ENCODE measurements around the gene CDH26.

Gene CDH26

GRCh38 chr20:59994697-59995122 lies 36.5 kb downstream of the CDH26 start:
- no peak overlapping the region for H3K4me3 ChIP-seq (ENCODE audit: low read depth, low read length)

GRCh38 chr20:59996108-59996507 lies 37.9 kb downstream of the CDH26 start:
- H3K4me3 ChIP-seq (ENCODE audit: low read depth, low read length): no peak overlapping the region
- TF ChIP-seq CTCF (IDR thresholded peaks at IDR 0.05; ENCODE audit: borderline replicate concordance, insufficient read depth, low read depth, low read length): no peak

More at GRCh38 chr20:59994697-59995122, 36.5 kb downstream of the CDH26 start:
- TF ChIP-seq CTCF (IDR thresholded peaks at IDR 0.05; ENCODE audit: borderline replicate concordance, insufficient read depth, low read depth, low read length): no peak

DNA sequence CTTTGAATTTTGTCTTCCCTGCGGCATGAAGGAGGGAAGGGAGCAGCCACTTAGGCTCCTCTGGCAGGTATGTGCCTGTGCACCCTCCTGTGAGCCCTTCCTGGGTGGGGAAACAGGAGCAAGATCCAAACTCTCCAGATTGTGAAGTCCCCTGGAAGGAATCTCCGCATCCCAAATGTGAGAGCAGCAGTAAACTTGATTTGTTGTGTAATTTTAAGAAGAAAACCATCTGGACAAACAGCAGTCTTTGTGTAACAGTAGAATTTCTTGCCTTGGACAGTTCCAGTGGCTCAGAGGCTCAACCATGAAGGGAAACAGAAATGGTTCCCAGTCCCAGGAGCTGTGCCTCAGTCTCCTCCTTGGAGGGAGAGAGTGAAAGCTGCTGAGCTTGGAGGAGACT lies 39.7 kb downstream of the CDH26 start:
- TF ChIP-seq CTCF (IDR thresholded peaks at IDR 0.05; ENCODE audit: borderline replicate concordance, insufficient read depth, low read depth, low read length): no peak

GRCh38 chr20:59999502-59999901 lies 41.3 kb downstream of the CDH26 start:
- TF ChIP-seq CTCF (IDR thresholded peaks at IDR 0.05; ENCODE audit: borderline replicate concordance, insufficient read depth, low read depth, low read length): no peak
- no peak overlapping the region for H3K4me3 ChIP-seq (ENCODE audit: low read depth, low read length)

More for the DNA sequence above, 39.7 kb downstream of the CDH26 start:
- H3K4me3 ChIP-seq (ENCODE audit: low read depth, low read length): no peak overlapping the region

DNA sequence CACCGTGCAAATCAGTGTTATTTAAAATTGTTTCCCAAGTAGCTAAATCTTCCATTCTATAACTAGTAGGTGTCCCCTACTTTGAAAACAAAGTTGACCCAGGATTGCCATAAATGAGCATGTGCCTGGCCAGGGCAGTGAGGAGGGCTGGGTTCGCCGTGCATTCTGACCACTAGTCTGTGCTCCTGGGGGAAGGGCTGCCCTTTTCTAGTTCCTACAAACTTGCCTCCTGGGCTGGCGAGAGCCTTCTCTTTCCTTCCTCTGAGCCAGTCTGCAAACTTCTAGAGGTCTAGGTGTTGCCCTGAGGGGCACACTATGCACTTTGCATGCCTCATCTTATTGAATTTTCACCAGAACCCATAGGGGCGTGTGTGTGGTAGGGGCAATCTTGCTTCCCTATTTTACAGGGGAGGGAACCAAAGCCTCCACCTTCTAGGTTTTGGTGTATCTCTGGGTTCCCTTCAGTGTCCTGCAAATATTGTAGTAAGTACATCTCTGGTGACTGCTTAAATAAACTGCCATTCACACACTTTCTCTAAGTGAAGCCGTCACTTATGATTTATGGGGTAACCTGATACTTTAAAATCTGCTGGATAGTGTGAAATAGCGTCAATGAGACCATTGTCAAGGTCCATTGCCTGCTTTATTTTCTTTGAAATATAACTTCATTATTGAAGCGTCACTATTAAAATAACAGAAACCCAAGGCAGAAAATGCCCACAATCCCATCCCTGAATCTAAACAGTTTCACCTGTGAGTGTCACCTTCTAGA lies 42.2 kb downstream of the CDH26 start:
- no peak overlapping the region for H3K4me3 ChIP-seq (ENCODE audit: low read depth, low read length)
- no peak for TF ChIP-seq CTCF (IDR thresholded peaks at IDR 0.05; ENCODE audit: borderline replicate concordance, insufficient read depth, low read depth, low read length)

- no peak overlapping the region for H3K4me3 ChIP-seq (ENCODE audit: low read depth, low read length)
- no peak for TF ChIP-seq CTCF (IDR thresholded peaks at IDR 0.05; ENCODE audit: borderline replicate concordance, insufficient read depth, low read depth, low read length)
These were observed 42.9 kb downstream of the CDH26 start for GRCh38 chr20:60001108-60001507.

DNA sequence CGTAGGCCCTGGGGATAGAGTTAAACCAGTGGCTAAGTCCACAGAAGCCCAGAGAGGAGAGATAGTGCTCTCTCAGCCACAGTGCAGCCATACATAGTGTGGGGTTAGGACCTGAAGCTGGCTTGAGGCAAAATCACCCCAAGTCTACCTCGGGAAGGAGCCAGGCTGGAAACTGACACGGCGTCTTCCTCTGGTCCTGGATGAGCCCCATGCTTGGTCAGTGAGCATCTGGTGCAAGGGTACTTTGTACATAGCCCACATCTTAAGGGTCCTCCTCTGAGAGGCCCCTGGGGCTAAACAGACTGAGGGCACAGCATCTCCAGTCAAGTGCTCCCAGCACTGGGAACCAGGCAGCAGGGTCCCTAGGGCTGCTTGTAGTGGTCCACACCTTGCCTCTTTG lies 45.6 kb downstream of the CDH26 start:
- no peak overlapping the region for H3K4me3 ChIP-seq (ENCODE audit: low read depth, low read length)
- no peak for TF ChIP-seq CTCF (IDR thresholded peaks at IDR 0.05; ENCODE audit: borderline replicate concordance, insufficient read depth, low read depth, low read length)

All from GM12875 (cell line).